ENCODE data around the gene ABCC11.

- TF ChIP-seq CTCF (IDR thresholded peaks at IDR 0.05) (no peak), POLR2A (IDR thresholded peaks at IDR 0.05) (no peak)
Measured at GRCh38 chr16:48153774-48154173, 93.6 kb downstream of the ABCC11 start.

Data from prostate gland (tissue), 2 donors.